GM13976 (cell line): ENCODE results near the gene COX7A2L.

Experiments
- DNase-seq: peaks from one replicate; pipeline ENCODE4 v3.0.0; 2012; ENCODE audit warnings: low spot score
- CTCF ChIP-seq: IDR thresholded peaks from 2 replicates; pipeline ENCODE4 v1.5.1; 2012; ENCODE audit warnings: borderline replicate concordance, mild to moderate bottlenecking; ENCODE audit not compliant: insufficient read depth; ENCODE audit errors: extremely low read depth, missing control alignments, control extremely low read depth
- in situ Hi-C: fragments of 300-500 bp; cut with MboI; formaldehyde crosslinking; loops from one replicate; pipeline ENCODE4 v1.12.0; 2022; ENCODE audit warnings: low sequenced_read_pairs, mixed read lengths, inconsistent platforms; ENCODE audit not compliant: unreplicated experiment

Gene COX7A2L

GRCh38 chr2:42378415-42378814 lies 17.4 kb upstream of the COX7A2L start:
- in situ Hi-C loops, result no loop called here
- no peak for TF ChIP-seq CTCF
- DNase-seq, result no peak

GRCh38 chr2:42376758-42377157 lies 15.7 kb upstream of the COX7A2L start:
- in situ Hi-C loops, result no loop called here
- DNase-seq, result no peak
- no peak for TF ChIP-seq CTCF

- in situ Hi-C loops, result loop anchor here (25.0 kb wide), 1 partner anchor 510 kb away; no protein-coding TSS in a partner anchor
- no peak for TF ChIP-seq CTCF
- DNase-seq, result no peak
Measured at GRCh38 chr2:42372474-42373200, 11.6 kb upstream of the COX7A2L start.

- no peak for DNase-seq
- in situ Hi-C loops, result loop anchor here (25.0 kb wide), 1 partner anchor 510 kb away; no protein-coding TSS in a partner anchor
Measured at GRCh38 chr2:42371611-42372473, 10.8 kb upstream of the COX7A2L start.

GRCh38 chr2:42369532-42370229 lies 8.7 kb upstream of the COX7A2L start:
- no peak for DNase-seq
- in situ Hi-C loops, result loop anchor here (25.0 kb wide), 1 partner anchor 507 kb away; no protein-coding TSS in a partner anchor
- no peak for TF ChIP-seq CTCF

More at GRCh38 chr2:42371611-42372473, 10.8 kb upstream of the COX7A2L start:
- TF ChIP-seq CTCF, result no peak
